A549 (cell line): Measurements from ENCODE around the gene ZNF484.

Source experiments
- BHLHE40 ChIP-seq: IDR thresholded peaks from 2 replicates; pipeline ENCODE4 v1.6.1; 2012; ENCODE audit warnings: low read depth, low read length, inconsistent platforms
- CTCF ChIP-seq: fragments of >200 bp; sonication (Bioruptor Twin); formaldehyde crosslinking; IDR thresholded peaks from 3 replicates; pipeline ENCODE4 v1.5.1; 2016
- EP300 ChIP-seq, 2 experiments: fragments of >200 bp; sonication (Bioruptor Twin); formaldehyde crosslinking; IDR thresholded peaks; 2 replicates in 1 of 2; 3 replicates in 1 of 2; pipeline ENCODE4 v1.6.1; 2016 to 2017
- JUN ChIP-seq, 2 experiments: fragments of >200 bp; sonication (Bioruptor Twin); formaldehyde crosslinking; IDR thresholded peaks; 2 replicates in 1 of 2; 3 replicates in 1 of 2; pipeline ENCODE4 v1.6.1; 2016 to 2017
- MYC ChIP-seq: IDR thresholded peaks from 2 replicates; pipeline ENCODE4 v1.6.1; 2012; ENCODE audit warnings: mild to moderate bottlenecking, inconsistent platforms, low read length, improper control_type of control experiment, borderline replicate concordance
- NPAS2 ChIP-seq: fragments of 250-450 bp; sonication (Bioruptor Pico); IDR thresholded peaks from 2 replicates; pipeline ENCODE4 v1.8.0; 2022; ENCODE audit warnings: mild to moderate bottlenecking, moderate library complexity, borderline replicate concordance
- NR3C1 ChIP-seq: fragments of >200 bp; sonication (Bioruptor Twin); formaldehyde crosslinking; IDR thresholded peaks from 3 replicates; pipeline ENCODE4 v1.6.1; 2017
- POLR2A ChIP-seq: IDR thresholded peaks from 2 replicates; pipeline ENCODE4 v1.6.1; 2012; ENCODE audit warnings: mild to moderate bottlenecking, low read length
- RARB ChIP-seq: fragments of 250-450 bp; sonication (Bioruptor Pico); IDR thresholded peaks from 2 replicates; pipeline ENCODE4 v1.8.0; 2021; ENCODE audit warnings: mild to moderate bottlenecking, moderate library complexity

GRCh38 chr9:92807757-92808725 is 69.8 kb downstream of the ZNF484 start:
- TF ChIP-seq RARB (CRISPR knock-in tag): no peak
- no peak for TF ChIP-seq EP300 (IDR thresholded peaks at IDR 0.05)
- TF ChIP-seq JUN (IDR thresholded peaks at IDR 0.05): no peak
- TF ChIP-seq POLR2A: no peak
- no peak for TF ChIP-seq NR3C1
- TF ChIP-seq CTCF: no peak
- no peak for TF ChIP-seq NPAS2 (CRISPR knock-in tag)
- no peak for TF ChIP-seq MYC
- no peak for TF ChIP-seq BHLHE40
